Stimulated activated CD4-positive, alpha-beta T cell treated with anti-CD3 and anti-CD28 coated beads, TNF-alpha, amount 100 ng/mL, for 24 hours (primary cell): ENCODE data around the gene SIRT7.

Experiments used
- DNase-seq, 3 experiments: peaks; one replicate each; pipeline ENCODE4 v3.0.0-alpha.2; 2020; ENCODE audit warnings: low read depth in 3 of 3

SIRT7 gene, protein sequence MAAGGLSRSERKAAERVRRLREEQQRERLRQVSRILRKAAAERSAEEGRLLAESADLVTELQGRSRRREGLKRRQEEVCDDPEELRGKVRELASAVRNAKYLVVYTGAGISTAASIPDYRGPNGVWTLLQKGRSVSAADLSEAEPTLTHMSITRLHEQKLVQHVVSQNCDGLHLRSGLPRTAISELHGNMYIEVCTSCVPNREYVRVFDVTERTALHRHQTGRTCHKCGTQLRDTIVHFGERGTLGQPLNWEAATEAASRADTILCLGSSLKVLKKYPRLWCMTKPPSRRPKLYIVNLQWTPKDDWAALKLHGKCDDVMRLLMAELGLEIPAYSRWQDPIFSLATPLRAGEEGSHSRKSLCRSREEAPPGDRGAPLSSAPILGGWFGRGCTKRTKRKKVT

DNA sequence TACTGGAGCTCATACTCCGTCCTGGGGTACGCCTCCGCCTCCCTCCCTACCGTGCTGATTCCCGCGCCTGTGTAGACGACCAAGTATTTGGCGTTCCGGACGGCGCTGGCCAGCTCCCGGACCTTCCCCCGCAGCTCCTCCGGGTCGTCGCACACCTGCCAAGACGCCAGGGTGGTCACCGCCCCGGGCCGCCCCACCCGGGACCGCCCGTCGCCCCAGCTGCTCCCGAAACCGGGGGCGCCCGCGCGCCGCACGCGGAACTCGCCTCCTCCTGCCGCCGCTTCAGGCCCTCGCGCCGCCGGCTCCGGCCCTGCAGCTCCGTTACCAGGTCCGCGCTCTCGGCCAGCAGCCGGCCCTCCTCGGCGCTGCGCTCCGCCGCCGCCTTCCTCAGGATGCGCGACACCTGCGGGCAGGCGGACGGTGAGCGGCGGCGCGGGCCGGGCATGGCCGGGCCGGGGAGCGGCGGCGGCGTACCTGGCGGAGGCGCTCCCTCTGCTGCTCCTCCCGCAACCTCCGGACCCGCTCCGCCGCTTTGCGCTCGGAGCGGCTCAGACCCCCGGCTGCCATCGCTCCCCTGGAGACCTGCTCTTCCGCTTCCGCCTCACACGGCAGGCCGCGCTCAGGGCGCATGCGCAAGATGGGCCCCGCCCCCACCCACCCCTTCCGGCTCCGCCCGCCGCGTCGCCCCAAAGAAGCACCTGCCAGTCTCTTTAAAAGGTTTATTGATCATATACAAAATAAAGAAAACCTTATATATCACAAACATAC is at the start of gene SIRT7:
Gene SIRT7 (minus strand): TSS at position 612 of the 768 bp plus-strand sequence. CDS start 45 bp downstream, at position 567.
- peak; percentile 59 to 74 (median 60) for DNase-seq

- no peak for DNase-seq
Observed at GRCh38 chr17:81967244-81967532, 49.2 kb upstream of the SIRT7 start.

GRCh38 chr17:81966343-81967243 is 48.6 kb upstream of the SIRT7 start:
- no peak for DNase-seq

DNA sequence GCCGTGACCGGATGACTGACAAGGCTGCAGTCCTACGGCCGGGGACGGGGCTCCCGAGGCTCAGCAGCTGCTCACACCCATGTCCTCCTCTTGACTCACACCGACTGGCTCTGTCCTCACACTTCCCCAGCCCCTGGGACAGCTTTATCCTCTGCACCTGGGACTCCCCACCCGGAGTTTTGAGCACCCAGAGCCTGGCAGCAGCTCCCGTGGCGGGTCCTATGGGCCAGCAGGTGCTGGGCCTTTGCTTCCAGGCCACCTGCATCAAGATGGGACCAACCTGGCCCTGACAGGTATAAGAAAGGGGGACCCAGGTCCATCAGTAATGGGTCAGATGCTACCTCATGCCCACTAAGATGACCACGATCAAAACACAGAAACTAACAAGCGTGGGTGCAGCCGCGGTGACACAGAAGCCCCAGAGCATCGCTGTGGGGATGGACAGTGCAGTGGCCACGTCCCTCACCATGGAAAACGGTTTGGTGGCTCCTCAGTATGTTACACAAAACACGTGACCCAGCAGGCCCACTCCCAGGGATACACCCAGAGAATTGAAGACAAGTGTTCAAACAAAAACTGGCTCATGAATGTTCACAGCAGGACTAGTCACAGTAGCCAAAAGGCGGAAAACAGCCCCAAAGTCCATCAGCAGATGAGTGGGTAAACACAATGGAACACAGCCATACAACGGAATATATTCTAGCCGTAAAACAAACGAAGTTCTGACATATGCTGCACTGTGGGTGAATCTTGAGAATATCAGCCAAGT is 46.3 kb upstream of the SIRT7 start:
- no peak for DNase-seq

DNA sequence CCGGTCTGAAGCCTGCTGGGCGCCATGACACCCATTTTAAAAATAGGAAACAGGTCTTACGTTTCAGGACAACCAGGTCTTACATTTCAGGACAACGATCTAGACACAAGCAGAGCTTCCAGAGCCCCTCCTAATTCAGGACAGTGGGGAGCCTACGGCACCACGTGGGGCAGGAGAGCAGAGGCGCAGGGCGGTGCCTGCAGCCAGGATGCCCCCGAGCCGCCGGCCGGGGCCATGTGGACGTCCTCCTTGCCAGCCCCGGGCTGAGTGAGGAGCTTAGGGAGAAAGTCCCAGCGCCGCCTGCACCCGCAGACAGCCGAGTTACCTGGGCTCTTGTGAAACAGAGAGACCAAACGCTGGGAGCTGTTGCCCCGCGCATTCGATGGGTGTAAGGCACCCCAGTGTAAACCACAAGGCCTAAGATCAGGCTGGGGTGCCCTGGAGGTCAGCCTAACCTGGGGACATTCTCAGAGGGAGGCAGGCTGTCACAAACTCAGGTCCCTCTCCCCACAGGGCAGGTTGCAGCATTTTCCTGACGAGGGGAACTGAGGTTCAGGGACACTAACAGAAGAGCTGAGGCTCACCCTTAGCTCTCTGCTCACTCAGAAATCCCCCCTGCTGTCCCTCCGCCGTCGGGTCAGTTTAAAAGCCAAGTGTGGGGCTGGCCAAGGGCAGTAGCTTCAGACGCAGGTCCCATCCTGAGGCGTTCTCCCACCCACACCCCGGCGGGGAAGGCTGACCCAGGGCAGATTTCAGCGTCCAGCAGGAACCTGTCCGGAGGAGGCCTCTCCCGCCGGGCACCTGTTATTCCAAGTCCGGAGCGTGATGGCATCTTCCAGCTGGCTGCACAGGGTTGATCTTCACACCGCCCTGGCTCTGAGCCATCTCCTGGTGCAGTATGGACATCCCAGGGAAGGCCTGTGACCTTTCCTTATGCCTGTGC is 44.8 kb upstream of the SIRT7 start:
- no peak for DNase-seq

- DNase-seq, result no peak
Observed at GRCh38 chr17:81961521-81962498, 43.8 kb upstream of the SIRT7 start.

DNA sequence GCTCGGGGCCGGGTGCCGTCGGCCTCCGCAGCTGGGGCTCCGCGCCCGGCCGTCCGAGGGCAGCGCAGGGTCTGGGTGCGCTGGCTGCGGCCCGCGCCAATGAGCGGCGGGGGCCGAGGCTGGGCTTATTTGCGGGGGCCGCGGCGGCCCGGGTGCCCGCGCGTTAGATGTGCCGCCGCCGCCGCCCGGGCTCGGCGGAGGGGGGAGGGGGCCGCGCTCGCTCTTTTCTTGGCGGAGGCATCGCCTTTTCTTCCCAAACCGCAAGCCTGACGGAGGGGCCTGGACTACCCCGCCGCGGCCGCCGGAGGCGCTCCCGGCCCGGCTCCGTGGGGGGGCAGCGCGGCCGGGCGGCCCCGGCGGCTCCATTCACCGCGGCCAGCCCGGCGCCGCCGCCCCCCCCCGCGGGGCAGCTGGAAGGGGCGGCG is 43.1 kb upstream of the SIRT7 start, which contains the start of gene NOTUM:
Gene NOTUM (minus strand): TSS at position 101 of the 425 bp plus-strand sequence. CDS start 278 bp downstream, outside the sequence.
- no peak for DNase-seq

GRCh38 chr17:81960130-81960958 is 42.4 kb upstream of the SIRT7 start:
- DNase-seq, result no peak

DNA sequence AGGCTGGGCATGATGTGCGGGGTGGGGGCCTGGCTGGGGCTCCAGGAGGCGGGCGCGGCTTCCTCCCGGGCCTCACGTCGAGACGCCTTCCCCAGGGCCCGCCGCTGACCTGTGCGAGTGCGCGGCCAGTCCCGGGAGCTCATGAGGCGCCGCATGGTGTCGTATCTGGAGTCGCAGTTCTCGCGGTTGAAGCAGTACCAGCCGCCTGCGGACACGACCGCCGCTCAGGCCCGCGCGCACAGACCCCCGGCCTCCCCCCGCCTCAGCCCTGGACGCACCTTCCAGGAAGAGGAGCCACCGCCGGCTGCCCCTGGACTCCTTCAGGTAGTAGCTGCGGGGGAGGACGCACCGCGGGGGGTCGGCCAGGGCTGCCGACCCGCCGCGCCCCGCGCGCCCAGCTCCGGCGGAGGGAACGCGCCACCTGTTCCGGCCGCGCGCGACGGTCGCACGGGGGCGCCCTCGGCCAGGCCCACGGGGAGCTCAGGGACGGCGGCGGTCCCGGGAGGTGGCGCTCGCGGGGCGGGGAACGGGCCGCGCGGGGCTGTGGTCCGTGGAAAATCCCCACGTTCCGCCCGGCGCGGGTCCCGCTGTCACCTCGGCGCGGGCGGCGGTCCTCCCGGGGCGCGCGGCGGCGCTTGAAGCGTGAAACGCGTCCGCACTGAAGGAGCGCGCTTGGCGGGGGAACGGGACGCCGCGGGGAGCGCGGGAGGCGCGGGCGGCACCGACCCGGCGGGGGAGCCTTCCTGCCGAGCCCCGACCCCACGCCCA is 41.6 kb upstream of the SIRT7 start:
- peak; percentile 47 to 74 (median 56) for DNase-seq

DNA sequence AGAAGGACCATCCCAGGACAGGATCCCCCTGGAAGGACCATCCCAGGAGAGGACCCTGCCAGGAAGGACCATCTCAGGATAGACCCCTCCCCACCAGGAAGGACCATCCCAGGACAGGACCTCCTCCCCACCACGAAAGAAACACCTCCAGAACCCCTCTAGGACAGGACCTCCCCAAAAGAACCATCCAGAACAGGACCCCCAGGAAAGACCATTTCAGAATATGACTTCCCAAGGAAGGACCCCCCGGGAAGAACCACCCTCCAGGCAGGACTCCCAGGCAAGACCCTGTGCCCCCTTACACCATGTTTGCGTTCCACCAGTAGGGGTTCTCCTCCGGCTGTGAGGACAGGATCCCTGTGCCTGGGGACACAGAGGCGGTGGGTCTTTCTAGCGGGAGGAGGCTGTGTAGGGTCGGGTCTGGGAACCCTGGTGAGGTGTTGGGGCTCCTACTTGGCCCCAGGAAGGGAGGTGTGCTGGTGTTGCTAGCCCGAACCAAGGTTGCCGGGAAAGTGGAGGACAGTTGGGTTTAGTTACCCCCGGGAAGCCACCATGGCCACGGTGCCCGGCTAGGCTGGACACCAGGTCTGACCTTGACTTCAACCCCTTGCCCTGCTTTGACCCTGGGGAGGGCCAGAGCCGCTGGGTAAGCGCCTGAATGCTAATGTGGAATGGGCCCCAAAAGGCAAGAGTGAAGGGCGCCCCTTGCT is 40.8 kb upstream of the SIRT7 start:
- no peak for DNase-seq

DNA sequence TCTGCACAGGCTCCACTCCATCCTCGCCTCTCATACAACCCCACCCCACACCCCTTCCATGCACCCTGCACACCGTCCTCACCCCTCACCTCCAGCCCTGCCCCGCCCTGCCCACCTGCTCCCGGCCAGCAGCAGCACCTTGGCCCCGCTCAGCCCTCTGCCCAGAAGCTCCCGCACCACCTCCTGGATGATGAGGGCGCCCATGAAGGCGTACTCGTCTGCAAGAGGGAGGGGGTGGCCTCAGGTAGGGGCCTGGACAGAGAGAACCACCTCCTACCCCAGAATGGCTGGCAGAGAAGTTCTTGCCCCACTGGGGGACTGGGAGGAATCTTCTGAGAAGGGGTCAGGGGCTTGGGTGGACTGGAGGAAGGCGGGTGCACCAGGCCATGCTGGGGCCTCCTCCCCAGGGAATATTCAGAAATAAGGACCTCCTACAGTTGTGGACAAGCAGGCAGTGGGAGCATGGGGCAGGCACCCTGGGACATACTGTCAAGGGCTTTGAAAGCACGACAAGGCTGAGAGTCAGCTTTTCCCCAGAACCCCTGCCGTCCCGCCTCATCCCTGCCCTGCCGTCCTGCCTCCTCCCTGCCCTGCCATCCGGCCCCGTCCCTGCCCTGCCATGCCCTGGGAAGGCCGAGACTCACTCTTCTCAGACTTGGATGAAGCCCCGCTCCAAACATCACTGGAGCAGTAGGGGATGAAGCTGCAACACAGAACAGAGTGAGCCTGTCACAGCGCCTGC is 39.9 kb upstream of the SIRT7 start:
- DNase-seq, result no peak

DNA sequence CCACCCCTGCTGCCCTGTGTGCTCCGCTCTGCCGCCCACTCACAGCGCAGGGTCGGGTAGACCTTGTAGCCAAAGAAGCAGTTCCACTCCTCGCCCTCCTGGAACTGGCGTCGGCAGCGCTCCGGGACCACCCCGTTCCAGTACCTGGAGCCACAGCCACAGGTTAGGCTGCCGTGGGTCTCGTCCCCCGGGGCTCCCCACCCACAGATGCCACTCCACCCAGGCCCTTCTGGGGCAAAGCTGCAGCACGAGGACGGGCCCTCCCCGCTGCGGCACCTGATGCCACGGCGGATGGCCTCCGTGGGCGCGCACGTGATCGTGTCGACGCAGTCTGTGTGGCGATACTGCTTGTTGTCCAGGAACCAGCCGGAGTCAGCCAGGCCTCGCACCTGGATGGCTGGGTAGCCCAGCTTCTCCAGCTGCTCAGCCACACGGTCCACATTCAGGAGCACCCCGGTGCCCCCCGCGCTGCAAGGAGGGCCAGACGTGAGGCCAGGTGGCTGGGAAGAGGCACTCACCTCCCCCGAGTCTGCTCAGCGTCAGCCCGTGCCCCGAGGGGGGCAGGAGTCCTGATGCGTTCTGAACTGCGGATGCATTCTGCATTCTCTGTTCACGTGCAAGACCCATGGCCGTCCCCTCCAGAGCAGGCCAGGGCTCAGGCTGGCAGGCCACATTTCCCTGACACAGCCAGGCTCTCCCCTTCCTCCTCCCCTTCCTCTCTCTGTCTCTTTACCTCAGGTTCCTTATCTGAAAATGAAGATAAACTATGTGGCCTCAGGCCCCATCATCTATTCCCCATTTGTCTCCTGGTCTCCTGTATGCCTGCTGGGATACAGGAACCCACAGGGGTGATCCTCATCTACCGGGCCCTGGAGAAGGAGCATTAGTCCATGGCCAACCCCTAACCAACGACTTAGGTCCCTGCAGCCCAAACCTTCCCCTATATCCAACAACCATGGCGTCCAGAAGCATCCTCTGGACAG is 38.9 kb upstream of the SIRT7 start:
- DNase-seq, result no peak

DNA sequence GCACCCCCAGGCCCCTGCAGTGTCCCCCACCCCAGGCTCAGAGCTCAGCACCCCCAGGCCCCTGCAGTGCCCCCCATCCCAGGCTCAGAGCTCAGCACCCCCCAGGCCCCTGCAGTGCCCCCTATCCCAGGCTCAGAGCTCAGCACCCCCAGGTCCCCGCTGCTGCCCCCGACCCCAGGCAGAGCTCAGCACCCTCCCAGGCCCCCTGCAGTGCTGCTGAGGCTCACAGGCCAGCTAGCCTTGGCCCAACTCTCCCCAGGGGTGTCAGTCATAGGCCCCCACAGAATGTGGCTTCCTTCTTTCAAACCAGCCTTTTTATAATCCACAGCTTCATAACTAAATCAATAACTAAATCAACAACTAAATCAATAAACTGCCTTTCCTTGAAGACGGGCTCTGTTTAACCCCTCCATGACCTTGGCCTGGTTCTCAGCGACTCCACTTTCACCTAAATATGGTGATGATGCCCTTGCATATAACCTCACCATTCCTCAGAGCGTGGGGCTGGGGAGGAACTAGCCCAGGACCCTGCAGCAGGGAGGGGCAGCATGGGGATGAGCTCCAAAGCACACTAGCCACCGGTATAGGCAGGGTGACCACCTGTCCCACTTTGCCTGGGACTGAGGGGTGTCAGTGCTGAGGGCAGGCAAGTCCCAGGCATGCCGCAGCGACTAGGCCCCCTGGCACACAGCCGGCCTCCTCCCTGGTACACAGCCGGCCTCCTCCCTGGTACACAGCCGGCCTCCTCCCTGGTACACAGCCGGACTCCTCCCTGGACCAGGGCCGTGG is 38.0 kb upstream of the SIRT7 start:
- DNase-seq, result no peak
